WERI-Rb-1 (cell line): ENCODE measurements around the gene CD59.
"Not testable (repeated sequence)": the region's sequence is repeated elsewhere in the genome, so short reads cannot be mapped to it uniquely, and the experiment has no call there.

Experiments
- DNase-seq: peaks from one replicate; pipeline ENCODE4 v3.0.0-alpha.2; 2020
- H3K27ac ChIP-seq: fragments of 250-450 bp; sonication (Bioruptor Pico); 2 replicates; pipeline ENCODE4 v1.5.1; 2020; ENCODE audit warnings: mild to moderate bottlenecking, moderate library complexity
- H3K27me3 ChIP-seq: fragments of 250-450 bp; sonication (Bioruptor Pico); 2 replicates; pipeline ENCODE4 v1.5.1; 2021; ENCODE audit warnings: mild to moderate bottlenecking, low read depth, moderate library complexity; ENCODE audit not compliant: insufficient read depth, severe bottlenecking
- H3K36me3 ChIP-seq: fragments of 250-450 bp; sonication (Bioruptor Pico); 2 replicates; pipeline ENCODE4 v1.5.1; 2020; ENCODE audit warnings: mild to moderate bottlenecking, moderate library complexity
- H3K4me3 ChIP-seq: 2 replicates; pipeline ENCODE4 v1.5.1; 2011; ENCODE audit warnings: low read depth, mild to moderate bottlenecking, control low read depth, low read length
- H3K9me3 ChIP-seq: fragments of 250-450 bp; sonication (Bioruptor Pico); 2 replicates; pipeline ENCODE4 v1.5.1; 2021; ENCODE audit warnings: mild to moderate bottlenecking, moderate library complexity; ENCODE audit not compliant: severe bottlenecking
- TF ChIP-seq, protein P1 (sequence below): IDR thresholded peaks from 2 replicates; pipeline ENCODE4 v1.5.1; 2011; ENCODE audit warnings: low read depth, mild to moderate bottlenecking, control low read depth, inconsistent platforms, low read length

Gene CD59

DNA sequence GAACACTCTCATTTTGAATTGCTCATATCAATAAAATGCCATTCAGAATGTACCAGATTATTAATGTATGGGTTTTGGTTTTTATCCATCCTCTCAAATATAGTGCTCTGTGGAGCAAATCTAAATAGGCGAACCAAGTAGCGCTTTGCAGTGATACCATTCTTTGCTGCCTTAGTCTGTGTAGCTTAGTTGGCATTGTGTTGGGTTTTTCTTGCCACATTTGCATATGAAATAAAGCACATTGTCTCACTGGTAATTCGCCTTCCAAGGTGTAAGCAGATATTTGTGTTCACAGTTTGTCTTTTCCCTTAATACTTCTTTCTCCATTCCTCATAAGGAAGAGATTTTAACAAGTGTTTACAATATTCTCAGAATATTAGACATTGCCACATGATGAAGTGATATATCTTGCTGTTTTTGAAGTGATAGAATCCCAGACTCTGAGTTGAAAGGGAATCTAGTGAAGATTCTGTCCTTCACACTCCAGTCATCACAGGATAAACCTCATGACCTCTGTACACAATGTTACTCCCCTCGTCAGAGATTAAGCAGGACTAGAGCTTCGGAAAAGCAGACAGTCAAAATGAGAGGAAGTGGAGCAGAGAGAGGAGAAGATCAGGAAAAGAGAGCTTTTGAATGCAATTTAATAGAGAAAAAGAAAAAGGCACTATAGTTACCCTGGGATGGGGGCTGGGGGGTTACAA is 52.1 kb downstream of the CD59 start:
- no peaks in the 10 kb centered on the region for H3K27me3 ChIP-seq
- peaks cover 5% of the 10 kb centered on the region for H3K9me3 ChIP-seq
- H3K36me3 ChIP-seq = no peaks in the 10 kb centered on the region
- no peak for DNase-seq
- no peak overlapping the region for H3K27ac ChIP-seq
- H3K4me3 ChIP-seq = no peak overlapping the region
- TF ChIP-seq, protein P1, sequence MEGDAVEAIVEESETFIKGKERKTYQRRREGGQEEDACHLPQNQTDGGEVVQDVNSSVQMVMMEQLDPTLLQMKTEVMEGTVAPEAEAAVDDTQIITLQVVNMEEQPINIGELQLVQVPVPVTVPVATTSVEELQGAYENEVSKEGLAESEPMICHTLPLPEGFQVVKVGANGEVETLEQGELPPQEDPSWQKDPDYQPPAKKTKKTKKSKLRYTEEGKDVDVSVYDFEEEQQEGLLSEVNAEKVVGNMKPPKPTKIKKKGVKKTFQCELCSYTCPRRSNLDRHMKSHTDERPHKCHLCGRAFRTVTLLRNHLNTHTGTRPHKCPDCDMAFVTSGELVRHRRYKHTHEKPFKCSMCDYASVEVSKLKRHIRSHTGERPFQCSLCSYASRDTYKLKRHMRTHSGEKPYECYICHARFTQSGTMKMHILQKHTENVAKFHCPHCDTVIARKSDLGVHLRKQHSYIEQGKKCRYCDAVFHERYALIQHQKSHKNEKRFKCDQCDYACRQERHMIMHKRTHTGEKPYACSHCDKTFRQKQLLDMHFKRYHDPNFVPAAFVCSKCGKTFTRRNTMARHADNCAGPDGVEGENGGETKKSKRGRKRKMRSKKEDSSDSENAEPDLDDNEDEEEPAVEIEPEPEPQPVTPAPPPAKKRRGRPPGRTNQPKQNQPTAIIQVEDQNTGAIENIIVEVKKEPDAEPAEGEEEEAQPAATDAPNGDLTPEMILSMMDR = no peak

- TF ChIP-seq, protein P1 = peak; percentile 69
- no peaks in the 10 kb centered on the region for H3K27me3 ChIP-seq
- H3K27ac ChIP-seq = no peak overlapping the region
- peak; percentile 53 for DNase-seq
- H3K4me3 ChIP-seq = no peak overlapping the region
- H3K9me3 ChIP-seq = peaks cover 9% of the 10 kb centered on the region
- no peaks in the 10 kb centered on the region for H3K36me3 ChIP-seq
Observed at GRCh38 chr11:33682446-33682845, 53.8 kb downstream of the CD59 start.

DNA sequence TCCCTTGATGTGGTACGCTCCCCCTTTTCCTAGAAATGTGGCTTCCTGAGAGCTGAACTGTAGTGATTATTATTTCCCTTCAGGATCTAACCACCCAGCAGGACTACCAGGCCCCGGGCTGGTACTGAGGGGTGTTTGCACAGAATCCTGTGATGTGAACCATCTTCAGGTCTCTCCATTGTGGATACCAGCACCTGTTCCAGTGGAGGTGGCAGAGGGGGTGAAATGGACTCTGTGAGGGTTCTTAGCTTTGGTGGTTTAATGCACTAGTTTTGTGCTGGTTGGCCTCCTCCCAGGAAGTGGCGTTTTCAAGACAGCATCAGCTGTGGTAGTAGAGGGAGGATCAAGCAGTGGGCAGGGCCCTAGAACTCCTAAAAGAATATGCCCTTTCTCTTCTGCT is 54.2 kb downstream of the CD59 start:
- no peak overlapping the region for H3K27ac ChIP-seq
- no peak overlapping the region for H3K4me3 ChIP-seq
- TF ChIP-seq, protein P1 = no peak
- H3K9me3 ChIP-seq = peaks cover 4% of the 10 kb centered on the region
- no peaks in the 10 kb centered on the region for H3K36me3 ChIP-seq
- no peaks in the 10 kb centered on the region for H3K27me3 ChIP-seq
- DNase-seq = no peak

DNA sequence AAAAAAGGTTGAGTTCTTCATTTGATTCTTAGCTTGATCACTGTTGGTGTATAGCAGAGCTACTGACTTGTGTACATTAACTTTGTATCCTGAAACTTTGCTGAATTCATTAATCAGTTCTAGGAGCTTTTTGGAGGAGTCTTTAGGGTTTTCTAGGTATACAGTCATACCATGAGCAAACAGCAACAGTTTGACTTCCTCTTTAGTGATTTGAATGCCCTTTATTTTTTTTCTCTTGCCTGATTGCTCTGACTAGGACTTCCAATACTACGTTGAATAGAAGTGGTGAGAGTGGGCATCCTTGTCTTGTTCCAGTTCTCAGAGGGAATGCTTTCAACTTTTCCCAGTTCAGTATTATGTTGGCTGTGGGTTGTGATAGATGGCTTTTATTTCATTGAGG is 57.6 kb downstream of the CD59 start:
- not testable (repeated sequence) for H3K36me3 ChIP-seq, H3K4me3 ChIP-seq, H3K27ac ChIP-seq, H3K9me3 ChIP-seq, DNase-seq, H3K27me3 ChIP-seq

GRCh38 chr11:33674035-33674814 is 62.0 kb downstream of the CD59 start:
- DNase-seq = no peak
- no peaks in the 10 kb centered on the region for H3K27me3 ChIP-seq
- peaks cover 4% of the 10 kb centered on the region for H3K9me3 ChIP-seq
- H3K27ac ChIP-seq = no peak overlapping the region
- TF ChIP-seq, protein P1 = no peak
- no peaks in the 10 kb centered on the region for H3K36me3 ChIP-seq
- no peak overlapping the region for H3K4me3 ChIP-seq

GRCh38 chr11:33672273-33672672 is 64.0 kb downstream of the CD59 start:
- Histone ChIP-seq H3K36me3 (no peaks in the 10 kb centered on the region), H3K27me3 (no peaks in the 10 kb centered on the region)

More at GRCh38 chr11:33672273-33672672, 64.0 kb downstream of the CD59 start:
- no peak for DNase-seq
- no peak overlapping the region for H3K4me3 ChIP-seq
- no peak overlapping the region for H3K27ac ChIP-seq
- H3K9me3 ChIP-seq = no peaks in the 10 kb centered on the region
- TF ChIP-seq, protein P1 = no peak
